Neutrophil (primary cell): ENCODE results near the gene MON2.

Experiments
- H3K27ac ChIP-seq: fragments of 200-600 bp; sonication (generic); 2 replicates; pipeline ENCODE4 v1.5.1; 2016; ENCODE audit warnings: mild to moderate bottlenecking, moderate library complexity
- H3K27me3 ChIP-seq: fragments of 200-600 bp; sonication (generic); 2 replicates; pipeline ENCODE4 v1.6.0; 2016; ENCODE audit warnings: mild to moderate bottlenecking
- H3K36me3 ChIP-seq: fragments of 200-600 bp; sonication (generic); 2 replicates; pipeline ENCODE4 v1.5.1; 2017
- H3K4me1 ChIP-seq, 2 experiments: fragments of 200-600 bp in 1 of 2; sonication (generic) in 1 of 2; 1 replicate in 1 of 2; 2 replicates in 1 of 2; pipeline versions ENCODE4 v1.5.1 to v1.6.1; 2013 to 2016; ENCODE audit warnings: low read depth in 1 of 2, low read length in 1 of 2, mild to moderate bottlenecking in 1 of 2, moderate library complexity in 1 of 2; ENCODE audit not compliant: control insufficient read depth in 1 of 2, insufficient read depth in 1 of 2
- H3K4me3 ChIP-seq, 2 experiments: fragments of 200-600 bp in 1 of 2; sonication (generic) in 1 of 2; 1 replicate in 1 of 2; 2 replicates in 1 of 2; pipeline ENCODE4 v1.5.1; 2013 to 2016; ENCODE audit warnings: low read depth in 1 of 2, low read length in 1 of 2, mild to moderate bottlenecking in 1 of 2, moderate library complexity in 1 of 2
- H3K9me3 ChIP-seq: fragments of 200-600 bp; sonication (generic); 2 replicates; pipeline ENCODE4 v1.5.1; 2016
- CTCF ChIP-seq: fragments of 200-600 bp; sonication (generic); IDR thresholded peaks from 2 replicates; pipeline ENCODE4 v1.5.1; 2016; ENCODE audit warnings: antibody characterized with exemption

MON2 gene

GRCh38 chr12:62519043-62519442 lies 52.4 kb downstream of the MON2 start:
- H3K36me3 ChIP-seq = peaks cover 18% of the 10 kb centered on the region
- no peaks in the 10 kb centered on the region for H3K27me3 ChIP-seq
- no peak overlapping the region for H3K27ac ChIP-seq
- H3K4me1 ChIP-seq = no peaks in the 10 kb centered on the region
- no peak overlapping the region for H3K4me3 ChIP-seq
- H3K9me3 ChIP-seq = no peaks in the 10 kb centered on the region
- TF ChIP-seq CTCF = no peak

GRCh38 chr12:62520361-62520760 lies 53.7 kb downstream of the MON2 start:
- H3K27me3 ChIP-seq = no peaks in the 10 kb centered on the region
- TF ChIP-seq CTCF = no peak
- H3K36me3 ChIP-seq = peaks cover 18% of the 10 kb centered on the region
- H3K4me1 ChIP-seq = peaks cover 0 to 7% of the 10 kb centered on the region in 2 experiments
- H3K27ac ChIP-seq = no peak overlapping the region
- H3K9me3 ChIP-seq = no peaks in the 10 kb centered on the region
- no peak overlapping the region for H3K4me3 ChIP-seq

GRCh38 chr12:62522984-62523383 lies 56.4 kb downstream of the MON2 start:
- TF ChIP-seq CTCF = no peak
- H3K9me3 ChIP-seq = no peaks in the 10 kb centered on the region
- H3K36me3 ChIP-seq = peaks cover 28% of the 10 kb centered on the region

GRCh38 chr12:62523619-62524018 lies 57.0 kb downstream of the MON2 start:
- Histone ChIP-seq H3K27me3 (no peaks in the 10 kb centered on the region), H3K36me3 (peaks cover 33% of the 10 kb centered on the region), H3K4me1 (peaks cover 0 to 9% of the 10 kb centered on the region in 2 experiments), H3K27ac (no peak overlapping the region), H3K4me3 (no peak overlapping the region), H3K9me3 (no peaks in the 10 kb centered on the region)
- TF ChIP-seq CTCF = no peak

More at GRCh38 chr12:62522984-62523383, 56.4 kb downstream of the MON2 start:
- Histone ChIP-seq H3K27ac (no peak overlapping the region), H3K4me3 (no peak overlapping the region), H3K4me1 (peaks cover 0 to 9% of the 10 kb centered on the region in 2 experiments), H3K27me3 (no peaks in the 10 kb centered on the region)

- peak overlapping the region; percentile 50 for H3K27ac ChIP-seq
- H3K27me3 ChIP-seq = no peaks in the 10 kb centered on the region
- peaks cover 26% of the 10 kb centered on the region for H3K36me3 ChIP-seq
- TF ChIP-seq CTCF = no peak
- no peak overlapping the region for H3K4me3 ChIP-seq
- H3K9me3 ChIP-seq = no peaks in the 10 kb centered on the region
- H3K4me1 ChIP-seq = peaks cover 0 to 9% of the 10 kb centered on the region in 2 experiments
These were observed 58.6 kb downstream of the MON2 start for GRCh38 chr12:62525271-62525670.

- H3K27ac ChIP-seq = no peak overlapping the region
- TF ChIP-seq CTCF = no peak
- H3K9me3 ChIP-seq = no peaks in the 10 kb centered on the region
- no peak overlapping the region for H3K4me3 ChIP-seq
- H3K36me3 ChIP-seq = peaks cover 47% of the 10 kb centered on the region
- no peaks in the 10 kb centered on the region for H3K4me1 ChIP-seq
- no peaks in the 10 kb centered on the region for H3K27me3 ChIP-seq
These were observed 64.0 kb downstream of the MON2 start for GRCh38 chr12:62530596-62530995.
